BLaER1 treated with 17β-estradiol and CSF1 and Interleukin-3, amounts not matched to agents 10 nM and 100 nM (cell line): ENCODE data around the gene COPS8.

Experiments
- H3K27ac ChIP-seq, 11 experiments: shearing (Covaris generic); formaldehyde crosslinking; 2 replicates each; pipeline ENCODE4 v1.8.1; 2022
- H3K27me3 ChIP-seq, 11 experiments: shearing (Covaris generic); formaldehyde crosslinking; 2 replicates each; pipeline ENCODE4 v1.8.1; 2022
- H3K36me3 ChIP-seq, 11 experiments: shearing (Covaris generic); formaldehyde crosslinking; 2 replicates each; pipeline ENCODE4 v1.8.1; 2022
- H3K4me1 ChIP-seq, 10 experiments: shearing (Covaris generic); formaldehyde crosslinking; 2 replicates each; pipeline ENCODE4 v1.8.1; 2022
- H3K4me2 ChIP-seq, 11 experiments: shearing (Covaris generic); formaldehyde crosslinking; 2 replicates each; pipeline ENCODE4 v1.8.1; 2022
- H3K4me3 ChIP-seq, 10 experiments: shearing (Covaris generic); formaldehyde crosslinking; 2 replicates each; pipeline ENCODE4 v1.8.1; 2022
- H3K9ac ChIP-seq, 11 experiments: shearing (Covaris generic); formaldehyde crosslinking; 2 replicates each; pipeline ENCODE4 v1.8.1; 2022
- H3K9me3 ChIP-seq, 11 experiments: shearing (Covaris generic); formaldehyde crosslinking; replicated peaks in 1 of 11; 2 replicates each; pipeline ENCODE4 v1.8.1; 2022
- H4K20me1 ChIP-seq, 11 experiments: shearing (Covaris generic); formaldehyde crosslinking; 2 replicates each; pipeline ENCODE4 v1.8.1; 2022
- Cebpa-rat ChIP-seq, 11 experiments: shearing (Covaris generic); IDR thresholded peaks; 2 replicates each; pipeline ENCODE4 v1.8.1; 2022

COPS8 gene

DNA sequence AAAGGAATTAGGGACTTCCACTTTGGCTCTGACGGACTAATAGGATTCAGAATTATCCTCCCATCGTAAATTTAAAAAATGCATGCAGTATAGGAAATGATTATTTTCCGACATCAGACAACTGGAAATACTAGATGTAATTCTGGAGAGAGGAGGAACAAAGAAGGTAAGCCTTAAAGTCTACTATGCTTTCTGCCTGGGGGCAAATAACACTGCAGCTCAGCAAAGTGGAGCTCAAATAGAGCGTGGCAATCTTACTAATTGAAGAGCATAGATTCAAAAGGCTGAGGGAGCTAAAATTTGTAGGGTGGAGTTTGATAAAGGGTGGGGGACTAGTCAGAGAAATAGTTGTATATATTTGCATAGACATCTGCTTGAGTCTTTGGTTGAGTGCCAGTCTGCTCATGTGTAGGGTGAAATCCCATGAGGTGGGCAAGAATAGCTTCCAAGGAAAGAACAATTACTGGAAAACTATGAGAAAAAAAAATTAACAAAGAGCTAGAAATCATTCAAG, 23.8 kb downstream of the COPS8 start:
- Histone ChIP-seq H3K4me2 (no peak overlapping the region), H3K9ac (no peak overlapping the region), H4K20me1 (no peaks in the 10 kb centered on the region), H3K9me3 (peaks cover 0 to 13% (median 7%) of the 10 kb centered on the region in 11 experiments; a peak in 5 of 22 replicates), H3K4me1 (no peaks in the 10 kb centered on the region), H3K36me3 (peaks cover 0 to 20% (median 10%) of the 10 kb centered on the region in 11 experiments; a peak in 6 of 22 replicates), H3K4me3 (no peak overlapping the region), H3K27me3 (no peaks in the 10 kb centered on the region), H3K27ac (no peak overlapping the region)
- no peak for TF ChIP-seq Cebpa-rat (IDR thresholded peaks at IDR 0.05)

DNA sequence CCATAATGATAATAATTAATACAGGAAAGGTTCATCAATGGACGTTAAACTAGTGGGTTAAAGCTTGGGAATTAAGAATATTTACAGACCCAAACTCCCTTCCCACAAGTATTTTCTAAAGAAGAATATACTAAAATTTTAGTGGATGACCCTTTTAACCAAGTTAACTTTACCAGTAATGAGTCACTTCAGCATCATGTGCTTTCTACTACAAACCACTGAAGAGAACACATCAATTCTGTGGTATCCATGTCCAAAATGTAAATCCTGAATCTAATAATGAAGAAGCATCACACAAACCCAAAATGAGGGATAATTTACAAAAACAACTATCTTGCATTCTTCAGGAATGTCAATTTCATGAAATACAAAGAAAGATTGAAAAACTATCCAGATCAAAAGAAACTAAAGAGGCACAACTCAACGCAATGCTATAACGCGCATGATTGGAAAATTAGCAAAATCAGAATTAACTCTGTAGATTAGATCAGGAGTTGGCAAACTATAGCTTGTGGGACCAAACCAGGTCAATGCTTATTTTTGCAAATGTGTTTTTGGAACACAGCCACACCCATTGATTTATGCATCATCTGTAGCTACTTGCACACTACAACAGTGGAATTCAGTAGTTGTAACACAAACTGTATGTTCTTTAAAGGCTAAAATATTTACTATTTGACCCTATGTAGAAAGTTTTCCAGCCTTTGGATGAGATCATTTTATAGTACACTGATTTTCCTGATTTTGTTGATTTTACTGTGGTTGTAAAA, 27.5 kb downstream of the COPS8 start:
- no peak overlapping the region for H3K4me2 ChIP-seq
- H4K20me1 ChIP-seq: no peaks in the 10 kb centered on the region
- peaks cover 3 to 11% (median 8%) of the 10 kb centered on the region in 10 experiments; a peak in 17 of 20 replicates for H3K4me1 ChIP-seq
- no peak overlapping the region for H3K27ac ChIP-seq
- H3K9me3 ChIP-seq: peaks cover 0 to 13% (median 7%) of the 10 kb centered on the region in 11 experiments; a peak in 5 of 22 replicates
- no peak for TF ChIP-seq Cebpa-rat (IDR thresholded peaks at IDR 0.05)
- H3K36me3 ChIP-seq: peaks cover 0 to 8% (median 0%) of the 10 kb centered on the region in 11 experiments; a peak in 1 of 22 replicates
- no peaks in the 10 kb centered on the region for H3K27me3 ChIP-seq
- H3K9ac ChIP-seq: no peak overlapping the region
- H3K4me3 ChIP-seq: no peak overlapping the region

- H3K4me1 ChIP-seq: peaks cover 3 to 19% (median 12%) of the 10 kb centered on the region in 10 experiments; a peak in 17 of 20 replicates
- no peak overlapping the region for H3K9ac ChIP-seq
- H3K4me3 ChIP-seq: no peak overlapping the region
- TF ChIP-seq Cebpa-rat (IDR thresholded peaks at IDR 0.05): no peak
- no peaks in the 10 kb centered on the region for H3K27me3 ChIP-seq
- no peak overlapping the region for H3K4me2 ChIP-seq
- H4K20me1 ChIP-seq: no peaks in the 10 kb centered on the region
- no peaks in the 10 kb centered on the region for H3K36me3 ChIP-seq
- H3K27ac ChIP-seq: no peak overlapping the region
- no peaks in the 10 kb centered on the region for H3K9me3 ChIP-seq
These were observed 30.2 kb downstream of the COPS8 start for GRCh38 chr2:237115870-237116269.

- no peak overlapping the region for H3K27ac ChIP-seq
- H3K4me2 ChIP-seq: no peak overlapping the region
- H4K20me1 ChIP-seq: no peaks in the 10 kb centered on the region
- no peak overlapping the region for H3K9ac ChIP-seq
- TF ChIP-seq Cebpa-rat (IDR thresholded peaks at IDR 0.05): no peak
- H3K4me1 ChIP-seq: peaks cover 3 to 19% (median 12%) of the 10 kb centered on the region in 10 experiments; a peak in 17 of 20 replicates
- H3K36me3 ChIP-seq: no peaks in the 10 kb centered on the region
- H3K4me3 ChIP-seq: no peak overlapping the region
- H3K9me3 ChIP-seq: no peaks in the 10 kb centered on the region
- no peaks in the 10 kb centered on the region for H3K27me3 ChIP-seq
These were observed 30.7 kb downstream of the COPS8 start for GRCh38 chr2:237116431-237116830.

GRCh38 chr2:237118025-237118424, 32.3 kb downstream of the COPS8 start:
- H3K9me3 ChIP-seq: no peaks in the 10 kb centered on the region
- H3K4me1 ChIP-seq: peaks cover 3 to 21% (median 12%) of the 10 kb centered on the region in 10 experiments; a peak in 17 of 20 replicates
- H3K36me3 ChIP-seq: no peaks in the 10 kb centered on the region
- no peaks in the 10 kb centered on the region for H3K27me3 ChIP-seq
- H3K4me2 ChIP-seq: peak overlapping the region in 8 of 11 experiments; percentile 0 to 62 (median 46); a peak in 12 of 22 replicates
- H3K4me3 ChIP-seq: no peak overlapping the region
- H4K20me1 ChIP-seq: no peaks in the 10 kb centered on the region
- H3K27ac ChIP-seq: no peak overlapping the region
- no peak for TF ChIP-seq Cebpa-rat (IDR thresholded peaks at IDR 0.05)
- H3K9ac ChIP-seq: no peak overlapping the region

DNA sequence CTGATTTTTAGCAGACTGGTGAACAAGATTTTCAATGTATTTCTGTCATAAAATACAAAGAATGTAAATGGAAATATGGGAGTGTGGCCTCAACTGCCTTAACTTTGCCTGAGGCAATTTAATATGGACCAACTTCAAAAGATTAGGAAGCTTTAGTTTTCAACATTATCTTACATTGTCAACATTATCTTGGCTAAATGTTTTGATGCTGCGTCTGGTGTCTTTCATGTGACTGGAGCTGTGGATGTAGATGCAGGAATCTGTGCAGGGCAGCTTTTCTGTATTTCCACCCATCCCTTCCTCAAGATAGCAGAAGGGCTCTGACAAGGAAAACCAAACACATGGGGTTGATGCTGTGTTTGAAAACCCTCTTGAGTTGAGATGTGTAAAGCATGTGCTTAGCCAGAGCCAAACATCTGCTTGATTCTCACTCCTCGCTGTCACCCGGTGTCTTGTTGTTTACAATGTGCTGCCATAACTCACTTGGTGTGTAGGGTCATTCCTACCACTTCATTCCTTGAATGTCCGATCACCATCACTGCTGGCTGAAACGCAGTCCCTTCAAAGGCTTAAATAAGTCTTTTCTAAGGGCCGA, 33.0 kb downstream of the COPS8 start:
- Histone ChIP-seq H3K9me3 (no peaks in the 10 kb centered on the region), H3K4me2 (peak overlapping the region in 6 of 11 experiments; percentile 39 to 62 (median 48); a peak in 11 of 22 replicates), H3K9ac (no peak overlapping the region), H3K36me3 (no peaks in the 10 kb centered on the region), H3K27ac (no peak overlapping the region), H3K4me1 (peaks cover 3 to 22% (median 12%) of the 10 kb centered on the region in 10 experiments; a peak in 17 of 20 replicates), H3K4me3 (no peak overlapping the region), H4K20me1 (no peaks in the 10 kb centered on the region), H3K27me3 (no peaks in the 10 kb centered on the region)
- TF ChIP-seq Cebpa-rat (IDR thresholded peaks at IDR 0.05): no peak

DNA sequence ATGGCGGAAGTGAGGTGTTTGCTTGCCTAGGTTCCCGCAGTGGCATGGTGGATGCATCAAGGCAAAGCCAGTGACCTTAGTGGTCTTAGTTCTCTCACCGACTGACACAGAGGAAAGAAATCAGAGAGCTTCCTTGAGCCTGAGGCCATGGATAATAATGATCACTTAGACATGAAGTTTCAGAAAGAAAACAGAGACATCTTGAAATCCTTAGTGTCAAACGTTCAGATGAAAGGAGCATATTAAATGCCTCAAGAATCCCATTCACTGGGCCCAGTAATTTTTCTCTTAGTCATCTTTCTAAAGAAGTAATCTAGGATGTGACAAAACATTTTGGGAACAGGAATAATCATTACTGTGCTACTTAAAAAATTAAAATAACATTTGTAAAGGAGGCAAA, 35.2 kb downstream of the COPS8 start:
- H3K4me3 ChIP-seq: no peak overlapping the region
- H3K36me3 ChIP-seq: no peaks in the 10 kb centered on the region
- TF ChIP-seq Cebpa-rat (IDR thresholded peaks at IDR 0.05): no peak
- H3K9me3 ChIP-seq: no peaks in the 10 kb centered on the region
- 0 out of 22 replicates have a peak overlapping the region, but pooled peaks of 1 of the 11 experiments have one; percentile 1 for H3K9ac ChIP-seq
- peaks cover 3 to 29% (median 12%) of the 10 kb centered on the region in 10 experiments; a peak in 17 of 20 replicates for H3K4me1 ChIP-seq
- H4K20me1 ChIP-seq: no peaks in the 10 kb centered on the region
- no peak overlapping the region for H3K4me2 ChIP-seq
- H3K27ac ChIP-seq: no peak overlapping the region
- no peaks in the 10 kb centered on the region for H3K27me3 ChIP-seq

DNA sequence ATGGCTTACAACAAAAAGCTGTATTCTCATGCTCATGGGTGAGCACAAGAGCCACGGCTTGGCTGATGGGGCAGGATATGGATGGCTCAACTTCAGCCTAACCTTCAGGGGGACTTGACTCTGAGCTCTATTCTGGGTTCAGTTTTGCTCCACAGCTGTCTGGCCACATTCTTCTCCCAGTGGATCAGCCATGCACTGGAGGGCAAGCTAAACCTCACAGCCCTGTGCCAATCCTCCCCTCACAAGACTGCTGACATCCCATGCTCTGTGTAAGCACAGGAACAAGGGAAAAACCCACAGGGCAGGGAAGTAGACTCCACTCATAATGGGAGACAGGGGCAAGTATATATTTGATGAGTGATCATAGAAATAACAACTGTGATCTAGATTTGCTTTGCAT, 35.6 kb downstream of the COPS8 start:
- no peak overlapping the region for H3K4me3 ChIP-seq
- H3K4me1 ChIP-seq: peaks cover 3 to 29% (median 12%) of the 10 kb centered on the region in 10 experiments; a peak in 17 of 20 replicates
- no peak for TF ChIP-seq Cebpa-rat (IDR thresholded peaks at IDR 0.05)
- H3K4me2 ChIP-seq: no peak overlapping the region
- H4K20me1 ChIP-seq: no peaks in the 10 kb centered on the region
- H3K9ac ChIP-seq: 0 out of 22 replicates have a peak overlapping the region, but pooled peaks of 1 of the 11 experiments have one; percentile 1
- H3K36me3 ChIP-seq: no peaks in the 10 kb centered on the region
- H3K27me3 ChIP-seq: no peaks in the 10 kb centered on the region
- no peak overlapping the region for H3K27ac ChIP-seq
- H3K9me3 ChIP-seq: no peaks in the 10 kb centered on the region

DNA sequence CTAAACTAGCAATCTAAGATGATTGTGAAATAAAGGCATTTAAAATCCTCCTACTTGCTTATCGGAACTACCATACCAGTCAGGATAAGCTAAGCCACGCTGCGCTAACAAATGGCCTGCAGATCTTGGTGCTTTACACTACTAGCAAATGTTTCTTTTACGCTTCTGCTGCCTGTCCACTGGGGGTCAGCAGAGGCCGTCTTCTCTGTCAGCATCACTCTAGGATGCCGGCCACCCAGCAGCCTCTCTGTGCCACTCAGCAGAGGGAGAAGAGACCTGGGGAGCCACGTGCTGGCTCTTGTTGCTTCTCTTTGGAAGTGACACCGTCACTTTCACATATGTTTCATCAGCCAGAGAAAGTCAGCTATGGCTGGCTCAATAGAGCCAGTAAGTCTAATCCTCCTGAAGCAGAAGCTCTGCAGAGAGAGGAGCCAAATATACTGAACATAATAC, 36.6 kb downstream of the COPS8 start:
- Histone ChIP-seq H3K9ac (no peak overlapping the region), H3K4me1 (peaks cover 3 to 28% (median 12%) of the 10 kb centered on the region in 10 experiments; a peak in 17 of 20 replicates), H3K9me3 (no peaks in the 10 kb centered on the region), H3K4me2 (peak overlapping the region in 1 of 11 experiments; percentile 37; a peak in 1 of 22 replicates), H3K27me3 (no peaks in the 10 kb centered on the region), H3K27ac (peak overlapping the region in 1 of 11 experiments; percentile 44; a peak in 1 of 22 replicates), H4K20me1 (no peaks in the 10 kb centered on the region), H3K4me3 (no peak overlapping the region), H3K36me3 (no peaks in the 10 kb centered on the region)
- TF ChIP-seq Cebpa-rat (IDR thresholded peaks at IDR 0.05): 0 out of 22 replicates have a peak, but pooled peaks of 1 of the 11 experiments have one; percentile 10
